NB4 (cell line): ENCODE results near the gene SLC25A28.

ENCODE experiments used
- POLR2A ChIP-seq: IDR thresholded peaks from 2 replicates; pipeline ENCODE4 v1.6.1; 2011; ENCODE audit warnings: mild to moderate bottlenecking; ENCODE audit not compliant: insufficient read length; ENCODE audit errors: extremely low read depth
- TF ChIP-seq, protein P1 (sequence below): IDR thresholded peaks from one replicate; pipeline ENCODE4 v1.5.1; 2012; ENCODE audit warnings: low read depth, low read length
- TF ChIP-seq, protein P2 (sequence below): IDR thresholded peaks from 2 replicates; pipeline ENCODE4 v1.6.1; 2011; ENCODE audit warnings: low read depth, low read length

GRCh38 chr10:99590799-99591198 lies 29.4 kb downstream of the SLC25A28 start:
- no peak for TF ChIP-seq POLR2A
- TF ChIP-seq, protein P1, sequence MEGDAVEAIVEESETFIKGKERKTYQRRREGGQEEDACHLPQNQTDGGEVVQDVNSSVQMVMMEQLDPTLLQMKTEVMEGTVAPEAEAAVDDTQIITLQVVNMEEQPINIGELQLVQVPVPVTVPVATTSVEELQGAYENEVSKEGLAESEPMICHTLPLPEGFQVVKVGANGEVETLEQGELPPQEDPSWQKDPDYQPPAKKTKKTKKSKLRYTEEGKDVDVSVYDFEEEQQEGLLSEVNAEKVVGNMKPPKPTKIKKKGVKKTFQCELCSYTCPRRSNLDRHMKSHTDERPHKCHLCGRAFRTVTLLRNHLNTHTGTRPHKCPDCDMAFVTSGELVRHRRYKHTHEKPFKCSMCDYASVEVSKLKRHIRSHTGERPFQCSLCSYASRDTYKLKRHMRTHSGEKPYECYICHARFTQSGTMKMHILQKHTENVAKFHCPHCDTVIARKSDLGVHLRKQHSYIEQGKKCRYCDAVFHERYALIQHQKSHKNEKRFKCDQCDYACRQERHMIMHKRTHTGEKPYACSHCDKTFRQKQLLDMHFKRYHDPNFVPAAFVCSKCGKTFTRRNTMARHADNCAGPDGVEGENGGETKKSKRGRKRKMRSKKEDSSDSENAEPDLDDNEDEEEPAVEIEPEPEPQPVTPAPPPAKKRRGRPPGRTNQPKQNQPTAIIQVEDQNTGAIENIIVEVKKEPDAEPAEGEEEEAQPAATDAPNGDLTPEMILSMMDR = no peak
- TF ChIP-seq, protein P2, sequence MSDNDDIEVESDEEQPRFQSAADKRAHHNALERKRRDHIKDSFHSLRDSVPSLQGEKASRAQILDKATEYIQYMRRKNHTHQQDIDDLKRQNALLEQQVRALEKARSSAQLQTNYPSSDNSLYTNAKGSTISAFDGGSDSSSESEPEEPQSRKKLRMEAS = no peak
